Measurements from ENCODE around the gene RARRES2. TPM values are rescaled to one million over a fixed set of nuclear protein-coding genes. Genes with fewer than 3 reads are reported as not detected.

RARRES2 gene
- total RNA-seq, 1 donor from 2014 or later = 0.86 TPM

DNA sequence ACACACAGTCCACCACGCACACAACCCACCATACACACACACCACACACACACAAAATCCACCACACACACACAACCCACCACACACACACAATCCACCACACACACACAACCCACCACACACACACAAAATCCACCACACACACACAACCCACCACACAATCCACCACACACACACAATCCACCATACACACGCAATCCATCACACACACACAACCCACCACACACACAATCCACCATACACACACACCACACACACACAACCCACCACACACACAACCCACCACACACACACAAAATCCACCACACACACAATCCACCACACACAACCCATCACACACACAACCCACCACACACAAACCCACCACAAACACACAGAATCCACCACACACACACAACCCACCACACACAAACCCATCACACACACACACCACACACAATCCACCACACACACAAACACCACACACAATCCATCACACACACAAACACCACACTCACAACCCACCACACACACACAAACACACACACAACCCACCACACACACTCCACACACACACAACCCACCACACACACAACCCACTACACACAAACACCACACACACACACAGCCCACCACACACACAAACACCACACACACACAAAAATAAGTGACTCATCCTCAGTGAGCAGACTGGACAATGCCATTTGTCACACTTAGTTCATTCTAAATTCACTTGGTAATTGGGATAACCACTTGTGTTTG is 18.4 kb upstream of the RARRES2 start:
- Mint-ChIP-seq H3K36me3 (ENCODE audit: unreplicated experiment) (no peaks in the 10 kb centered on the region), H3K27ac (ENCODE audit: unreplicated experiment) (no peak overlapping the region), H3K27me3 (ENCODE audit: unreplicated experiment) (peaks cover 3% of the 10 kb centered on the region), H3K4me1 (ENCODE audit: low read depth, unreplicated experiment) (peaks cover 14% of the 10 kb centered on the region), H3K9me3 (ENCODE audit: unreplicated experiment) (peaks cover 4% of the 10 kb centered on the region), H3K4me3 (ENCODE audit: unreplicated experiment) (no peak overlapping the region)
- no peak for DNase-seq
- TF ChIP-seq, protein P1, sequence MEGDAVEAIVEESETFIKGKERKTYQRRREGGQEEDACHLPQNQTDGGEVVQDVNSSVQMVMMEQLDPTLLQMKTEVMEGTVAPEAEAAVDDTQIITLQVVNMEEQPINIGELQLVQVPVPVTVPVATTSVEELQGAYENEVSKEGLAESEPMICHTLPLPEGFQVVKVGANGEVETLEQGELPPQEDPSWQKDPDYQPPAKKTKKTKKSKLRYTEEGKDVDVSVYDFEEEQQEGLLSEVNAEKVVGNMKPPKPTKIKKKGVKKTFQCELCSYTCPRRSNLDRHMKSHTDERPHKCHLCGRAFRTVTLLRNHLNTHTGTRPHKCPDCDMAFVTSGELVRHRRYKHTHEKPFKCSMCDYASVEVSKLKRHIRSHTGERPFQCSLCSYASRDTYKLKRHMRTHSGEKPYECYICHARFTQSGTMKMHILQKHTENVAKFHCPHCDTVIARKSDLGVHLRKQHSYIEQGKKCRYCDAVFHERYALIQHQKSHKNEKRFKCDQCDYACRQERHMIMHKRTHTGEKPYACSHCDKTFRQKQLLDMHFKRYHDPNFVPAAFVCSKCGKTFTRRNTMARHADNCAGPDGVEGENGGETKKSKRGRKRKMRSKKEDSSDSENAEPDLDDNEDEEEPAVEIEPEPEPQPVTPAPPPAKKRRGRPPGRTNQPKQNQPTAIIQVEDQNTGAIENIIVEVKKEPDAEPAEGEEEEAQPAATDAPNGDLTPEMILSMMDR (IDR thresholded peaks at IDR 0.05; ENCODE audit: partially characterized antibody, unreplicated experiment) = no peak

DNA sequence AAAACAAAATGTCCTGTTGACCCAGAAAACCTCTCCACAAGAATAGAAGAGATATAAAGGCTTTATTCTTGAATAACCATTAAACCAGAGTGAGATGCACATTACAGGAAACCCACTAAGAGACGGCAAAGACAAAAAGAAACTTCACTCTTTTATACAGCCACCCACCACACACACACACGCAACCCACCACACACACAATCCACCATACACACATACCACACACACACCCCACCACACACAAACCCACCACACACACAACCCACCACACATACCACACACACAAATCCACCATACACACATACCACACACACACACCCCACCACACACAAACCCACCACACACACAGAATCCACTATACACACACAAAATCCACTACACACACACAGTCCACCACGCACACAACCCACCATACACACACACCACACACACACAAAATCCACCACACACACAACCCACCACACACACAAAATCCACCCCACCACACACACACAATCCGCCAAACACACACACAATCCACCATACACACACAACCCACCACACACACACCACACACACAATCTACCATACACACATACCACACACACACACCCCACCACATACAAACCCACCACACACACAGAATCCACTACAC is 17.7 kb upstream of the RARRES2 start:
- Mint-ChIP-seq H3K9me3 (ENCODE audit: unreplicated experiment) (peaks cover 4% of the 10 kb centered on the region), H3K27me3 (ENCODE audit: unreplicated experiment) (peaks cover 3% of the 10 kb centered on the region), H3K4me1 (ENCODE audit: low read depth, unreplicated experiment) (peaks cover 14% of the 10 kb centered on the region), H3K4me3 (ENCODE audit: unreplicated experiment) (no peak overlapping the region), H3K36me3 (ENCODE audit: unreplicated experiment) (no peaks in the 10 kb centered on the region), H3K27ac (ENCODE audit: unreplicated experiment) (no peak overlapping the region)
- TF ChIP-seq, protein P1 (IDR thresholded peaks at IDR 0.05; ENCODE audit: partially characterized antibody, unreplicated experiment) = no peak
- no peak for DNase-seq

DNA sequence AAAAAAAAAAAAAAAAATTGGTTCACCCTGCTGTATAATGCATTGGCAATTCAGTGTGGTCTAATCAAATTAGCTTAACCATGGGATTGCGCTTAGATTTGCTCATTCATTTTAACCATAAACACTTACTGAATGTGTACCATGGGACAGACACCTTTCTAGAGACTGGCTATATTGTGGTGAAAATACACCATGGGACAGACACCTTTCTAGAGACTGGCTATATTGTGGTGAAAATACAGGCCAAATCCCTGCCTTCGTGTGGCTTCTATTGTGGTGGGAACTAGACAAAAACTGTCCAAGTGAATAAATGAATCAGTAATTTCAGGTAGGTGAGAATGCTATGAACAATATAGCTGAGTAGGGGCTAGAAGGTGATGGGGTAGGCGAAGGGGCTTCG is 17.0 kb upstream of the RARRES2 start:
- H3K27me3 Mint-ChIP-seq (ENCODE audit: unreplicated experiment) = peaks cover 3% of the 10 kb centered on the region
- TF ChIP-seq, protein P1 (IDR thresholded peaks at IDR 0.05; ENCODE audit: partially characterized antibody, unreplicated experiment) = no peak
- H3K4me3 Mint-ChIP-seq (ENCODE audit: unreplicated experiment) = no peak overlapping the region
- peaks cover 4% of the 10 kb centered on the region for H3K9me3 Mint-ChIP-seq (ENCODE audit: unreplicated experiment)
- DNase-seq = no peak
- H3K4me1 Mint-ChIP-seq (ENCODE audit: low read depth, unreplicated experiment) = peaks cover 14% of the 10 kb centered on the region
- H3K36me3 Mint-ChIP-seq (ENCODE audit: unreplicated experiment) = no peaks in the 10 kb centered on the region
- no peak overlapping the region for H3K27ac Mint-ChIP-seq (ENCODE audit: unreplicated experiment)

DNA sequence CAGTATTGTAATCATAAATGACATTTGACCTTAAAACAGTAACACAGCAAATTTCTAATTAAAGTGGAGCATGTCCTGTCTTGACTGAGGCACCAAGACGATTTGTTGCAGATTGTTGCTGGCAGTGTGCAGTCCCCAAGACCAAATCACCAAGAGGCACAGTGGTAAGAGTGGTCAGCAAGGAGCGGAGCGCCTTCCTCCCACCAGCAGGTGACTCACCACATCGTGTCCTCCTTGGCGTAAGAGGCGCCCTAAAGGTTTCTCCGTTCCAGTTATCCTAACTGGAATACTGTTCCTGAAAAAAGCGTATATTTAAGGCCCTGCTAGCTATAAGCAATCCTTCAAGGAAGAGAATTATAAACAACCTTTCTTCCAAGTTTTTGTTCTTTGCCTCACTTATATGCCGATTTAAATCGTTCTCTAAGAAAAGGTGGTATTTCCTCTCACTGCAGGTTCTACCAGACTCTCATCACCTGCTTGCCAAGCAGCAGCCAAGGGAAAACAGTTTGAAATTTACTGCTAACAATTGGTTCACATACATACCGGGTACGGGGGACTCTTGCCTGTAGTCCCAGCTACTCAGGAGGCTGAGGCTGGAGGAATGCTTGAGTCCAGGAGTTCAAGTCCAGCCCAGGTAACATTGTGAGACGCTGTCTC is 16.5 kb upstream of the RARRES2 start:
- TF ChIP-seq, protein P1 (IDR thresholded peaks at IDR 0.05; ENCODE audit: partially characterized antibody, unreplicated experiment) = no peak
- Mint-ChIP-seq H3K27ac (ENCODE audit: unreplicated experiment) (no peak overlapping the region), H3K4me1 (ENCODE audit: low read depth, unreplicated experiment) (peaks cover 11% of the 10 kb centered on the region), H3K9me3 (ENCODE audit: unreplicated experiment) (peaks cover 4% of the 10 kb centered on the region), H3K4me3 (ENCODE audit: unreplicated experiment) (no peak overlapping the region), H3K27me3 (ENCODE audit: unreplicated experiment) (peaks cover 3% of the 10 kb centered on the region), H3K36me3 (ENCODE audit: unreplicated experiment) (no peaks in the 10 kb centered on the region)
- DNase-seq = no peak

DNA sequence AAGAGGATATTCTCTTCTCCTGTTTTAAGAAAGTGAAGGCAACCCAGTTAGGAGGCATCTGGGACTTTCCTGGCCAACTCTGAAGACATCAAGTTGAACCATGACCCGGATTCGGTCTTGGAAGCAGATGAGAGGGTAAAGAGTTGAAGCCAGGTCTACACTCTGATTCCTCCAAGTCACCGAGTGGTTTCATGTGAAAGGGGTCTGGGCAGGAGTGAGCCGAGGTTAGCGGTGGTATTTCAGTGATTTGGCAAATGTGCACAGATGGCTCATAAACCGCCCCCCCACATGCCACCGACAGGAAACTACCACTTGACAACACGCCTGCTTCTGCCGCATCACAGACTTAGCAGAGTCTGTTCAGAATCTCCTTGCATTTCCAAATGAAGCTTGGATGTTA is 15.8 kb upstream of the RARRES2 start:
- Mint-ChIP-seq H3K27ac (ENCODE audit: unreplicated experiment) (no peak overlapping the region), H3K36me3 (ENCODE audit: unreplicated experiment) (no peaks in the 10 kb centered on the region), H3K27me3 (ENCODE audit: unreplicated experiment) (peaks cover 3% of the 10 kb centered on the region)

More for the DNA sequence above, 15.8 kb upstream of the RARRES2 start:
- peaks cover 4% of the 10 kb centered on the region for H3K9me3 Mint-ChIP-seq (ENCODE audit: unreplicated experiment)
- no peak for DNase-seq
- no peak overlapping the region for H3K4me3 Mint-ChIP-seq (ENCODE audit: unreplicated experiment)
- H3K4me1 Mint-ChIP-seq (ENCODE audit: low read depth, unreplicated experiment) = peaks cover 11% of the 10 kb centered on the region
- TF ChIP-seq, protein P1 (IDR thresholded peaks at IDR 0.05; ENCODE audit: partially characterized antibody, unreplicated experiment) = no peak

Measured in glutamatergic neuron (in vitro differentiated cells).